GM12891 (cell line): Measurements from ENCODE around the gene NRP1.

ENCODE experiments used
- PAX5 ChIP-seq: IDR thresholded peaks from 2 replicates; pipeline ENCODE4 v1.6.1; 2011; ENCODE audit warnings: low read length, moderate library complexity, mild to moderate bottlenecking; ENCODE audit not compliant: insufficient read depth, severe bottlenecking
- POLR2A ChIP-seq: IDR thresholded peaks from 2 replicates; pipeline ENCODE4 v1.6.1; 2011; ENCODE audit warnings: low read depth, low read length, control low read depth
- POLR2AphosphoS5 ChIP-seq: IDR thresholded peaks from 2 replicates; pipeline ENCODE4 v1.6.1; 2011; ENCODE audit warnings: low read depth, low read length, control low read depth
- POU2F2 ChIP-seq: IDR thresholded peaks from 2 replicates; pipeline ENCODE4 v1.6.1; 2011; ENCODE audit warnings: low read depth, mild to moderate bottlenecking, control low read depth, low read length, moderate library complexity
- SPI1 ChIP-seq: IDR thresholded peaks from 2 replicates; pipeline ENCODE4 v1.6.1; 2011; ENCODE audit warnings: low read depth, low read length, control low read depth
- TAF1 ChIP-seq: IDR thresholded peaks from 2 replicates; pipeline ENCODE4 v1.6.1; 2011; ENCODE audit warnings: low read depth, low read length, control low read depth

DNA sequence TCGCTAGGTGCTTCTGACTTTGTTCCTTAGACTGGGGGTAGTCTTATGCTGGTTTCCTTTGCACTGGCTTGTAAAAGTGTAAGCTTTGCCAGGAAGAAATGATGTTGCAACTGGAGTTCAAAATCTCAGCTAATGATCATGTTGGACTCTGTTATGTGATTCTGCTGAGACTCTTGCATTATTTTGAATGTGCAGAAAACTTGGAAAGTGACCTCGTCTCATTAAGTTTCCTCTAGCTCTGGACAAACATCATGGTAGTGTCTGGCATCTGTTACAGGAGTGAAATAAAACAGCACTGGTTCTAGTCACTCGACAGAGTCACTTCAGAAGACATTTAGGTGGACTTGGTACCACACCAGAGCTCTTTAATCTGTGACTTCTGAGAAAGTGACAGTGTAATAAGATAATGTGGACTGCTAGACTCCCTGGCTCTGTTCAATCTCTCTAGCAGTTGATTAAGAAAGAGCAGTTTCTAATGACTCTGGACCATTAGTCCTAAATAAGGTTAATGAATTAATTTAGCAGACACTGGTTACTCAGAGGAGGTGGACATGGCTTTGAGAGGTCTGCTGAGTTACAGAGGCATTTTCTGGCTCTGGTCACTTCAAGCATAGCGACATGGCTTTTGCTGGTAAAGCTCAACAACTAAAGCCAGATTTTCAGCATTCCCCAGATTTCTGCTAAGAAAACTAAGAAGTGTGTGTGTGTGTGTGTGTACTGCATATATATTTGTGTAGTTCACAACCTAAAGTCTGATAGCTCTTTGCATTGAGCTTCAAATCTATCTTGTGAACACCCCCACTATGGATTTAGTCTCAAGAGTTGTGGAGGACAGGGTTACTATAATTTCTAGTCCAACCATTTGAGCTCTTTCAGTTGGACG, 2.0 kb downstream of the NRP1 start:
- TF ChIP-seq POLR2A (no peak), TAF1 (no peak), SPI1 (no peak), POLR2AphosphoS5 (no peak), POU2F2 (no peak), PAX5 (no peak)
